H1 (cell line): ENCODE results near the gene NCAPD3.

Experiments
- CTCF ChIP-seq, 3 experiments: IDR thresholded peaks; 1 replicate in 2 of 3; 2 replicates in 1 of 3; pipeline versions ENCODE4 v1.5.1 to v1.6.1; 2011; ENCODE audit warnings: low read length in 3 of 3, mild to moderate bottlenecking in 3 of 3, inconsistent platforms in 2 of 3, low read depth in 1 of 3, moderate library complexity in 1 of 3; ENCODE audit not compliant: insufficient read depth in 1 of 3; ENCODE audit errors: control extremely low read depth in 1 of 3
- TAF1 ChIP-seq: IDR thresholded peaks from 2 replicates; pipeline ENCODE4 v1.6.1; 2011; ENCODE audit warnings: mild to moderate bottlenecking, low read depth, low read length

GRCh38 chr11:134134167-134134566 lies 89.6 kb downstream of the NCAPD3 start:
- TF ChIP-seq CTCF (IDR thresholded peaks at IDR 0.05; ENCODE audit: control extremely low read depth in 1 of 3, insufficient read depth in 1 of 3, low read depth in 1 of 3, low read length in 3 of 3) = no peak
- no peak for TF ChIP-seq TAF1
